SK-N-MC (cell line): ENCODE data around the gene CAMTA1.

Experiments
- DNase-seq: peaks from one replicate; pipeline ENCODE4 v3.0.0-alpha.2; 2011; ENCODE audit warnings: low read depth, low spot score
- H3K27ac ChIP-seq: fragments of 200-600 bp; sonication (generic); 2 replicates; pipeline ENCODE4 v1.5.1; 2016; ENCODE audit warnings: mixed run types
- H3K36me3 ChIP-seq: fragments of 200-600 bp; sonication (generic); 2 replicates; pipeline ENCODE4 v1.6.1; 2017; ENCODE audit warnings: antibody characterized with exemption, low read length, mixed read lengths; ENCODE audit not compliant: insufficient read depth
- H3K4me3 ChIP-seq: fragments of 200-600 bp; sonication (generic); 2 replicates; pipeline ENCODE4 v1.5.1; 2016
- H3K9ac ChIP-seq: fragments of 200-600 bp; sonication (generic); 2 replicates; pipeline ENCODE4 v1.8.0; 2017; ENCODE audit warnings: mixed run types, mixed read lengths; ENCODE audit not compliant: insufficient read length
- H3K9me3 ChIP-seq: fragments of 200-600 bp; sonication (generic); 2 replicates; pipeline ENCODE4 v1.6.1; 2017; ENCODE audit warnings: low read depth, mild to moderate bottlenecking, antibody characterized with exemption, low read length, moderate library complexity, mixed read lengths
- EZH2 ChIP-seq: fragments of 200-600 bp; sonication (generic); IDR thresholded peaks from one replicate; pipeline ENCODE4 v1.6.1; 2017; ENCODE audit warnings: antibody characterized with exemption
- FOXP2 ChIP-seq: optimal IDR thresholded peaks from 2 replicates; pipeline ENCODE3; 2011; ENCODE audit warnings: mild to moderate bottlenecking, moderate library complexity; ENCODE audit not compliant: insufficient read depth; ENCODE audit errors: extremely low read length, control extremely low read depth
- POLR2AphosphoS5 ChIP-seq: IDR thresholded peaks from 2 replicates; pipeline ENCODE4 v1.6.1; 2012; ENCODE audit warnings: mild to moderate bottlenecking, low read depth, low read length, borderline replicate concordance

The CAMTA1 gene

GRCh38 chr1:6922096-6922931, 137.1 kb downstream of the CAMTA1 start:
- H3K27ac ChIP-seq = no peak overlapping the region
- H3K4me3 ChIP-seq = no peak overlapping the region
- no peaks in the 10 kb centered on the region for H3K9me3 ChIP-seq
- no peak for DNase-seq
- H3K36me3 ChIP-seq = no peaks in the 10 kb centered on the region
- H3K9ac ChIP-seq = no peak overlapping the region
- TF ChIP-seq POLR2AphosphoS5 (no peak), EZH2 (no peak), FOXP2 (no peak)

GRCh38 chr1:6923012-6923411, 137.8 kb downstream of the CAMTA1 start:
- Histone ChIP-seq H3K4me3 (no peak overlapping the region), H3K9me3 (no peaks in the 10 kb centered on the region), H3K36me3 (no peaks in the 10 kb centered on the region), H3K9ac (no peak overlapping the region), H3K27ac (no peak overlapping the region)
- no peak for TF ChIP-seq POLR2AphosphoS5
- TF ChIP-seq EZH2 = no peak
- TF ChIP-seq FOXP2 = no peak
- no peak for DNase-seq

GRCh38 chr1:6923416-6923815, 138.2 kb downstream of the CAMTA1 start:
- Histone ChIP-seq H3K36me3 (no peaks in the 10 kb centered on the region), H3K9ac (no peak overlapping the region), H3K9me3 (no peaks in the 10 kb centered on the region), H3K27ac (no peak overlapping the region), H3K4me3 (no peak overlapping the region)
- no peak for DNase-seq
- TF ChIP-seq EZH2 (no peak), POLR2AphosphoS5 (no peak), FOXP2 (no peak)

GRCh38 chr1:6923955-6924881, 139.0 kb downstream of the CAMTA1 start:
- Histone ChIP-seq H3K27ac (no peak overlapping the region), H3K36me3 (no peaks in the 10 kb centered on the region), H3K9me3 (no peaks in the 10 kb centered on the region), H3K9ac (no peak overlapping the region), H3K4me3 (no peak overlapping the region)
- TF ChIP-seq EZH2 = no peak
- TF ChIP-seq FOXP2 = no peak
- TF ChIP-seq POLR2AphosphoS5 = no peak
- DNase-seq = no peak

GRCh38 chr1:6924891-6925290, 139.6 kb downstream of the CAMTA1 start:
- Histone ChIP-seq H3K27ac (no peak overlapping the region), H3K9me3 (no peaks in the 10 kb centered on the region), H3K9ac (no peak overlapping the region), H3K36me3 (no peaks in the 10 kb centered on the region), H3K4me3 (no peak overlapping the region)
- DNase-seq = no peak
- TF ChIP-seq POLR2AphosphoS5 (no peak), EZH2 (no peak), FOXP2 (no peak)

- DNase-seq = no peak
- H3K4me3 ChIP-seq = no peak overlapping the region
- no peaks in the 10 kb centered on the region for H3K9me3 ChIP-seq
- TF ChIP-seq FOXP2 (no peak), EZH2 (no peak)
- H3K27ac ChIP-seq = no peak overlapping the region
- H3K36me3 ChIP-seq = no peaks in the 10 kb centered on the region
- no peak overlapping the region for H3K9ac ChIP-seq
Measured at GRCh38 chr1:6927626-6928025, 142.4 kb downstream of the CAMTA1 start.

- Histone ChIP-seq H3K4me3 (no peak overlapping the region), H3K9ac (no peak overlapping the region), H3K9me3 (no peaks in the 10 kb centered on the region), H3K36me3 (no peaks in the 10 kb centered on the region), H3K27ac (no peak overlapping the region)
- TF ChIP-seq EZH2 (no peak), POLR2AphosphoS5 (no peak), FOXP2 (no peak)
- no peak for DNase-seq
Measured at GRCh38 chr1:6928106-6928885, 143.0 kb downstream of the CAMTA1 start.
